GM13977 (cell line): ENCODE results near the gene OGDH.

Experiments used
- DNase-seq: peaks from one replicate; pipeline ENCODE4 v3.0.0; 2012; ENCODE audit warnings: low spot score
- CTCF ChIP-seq: IDR thresholded peaks from 2 replicates; pipeline ENCODE4 v1.5.1; 2012; ENCODE audit warnings: mild to moderate bottlenecking, control low read depth; ENCODE audit not compliant: insufficient read depth; ENCODE audit errors: extremely low read depth, missing control alignments
- in situ Hi-C: fragments of 300-500 bp; cut with MboI; formaldehyde crosslinking; loops from one replicate; pipeline ENCODE4 v1.12.0; 2022; ENCODE audit warnings: low sequenced_read_pairs, low pct_unique_long_range_greater_than_20kb, mixed read lengths, inconsistent platforms; ENCODE audit not compliant: unreplicated experiment

The OGDH gene

GRCh38 chr7:44705434-44705833 is 99.0 kb downstream of the OGDH start:
- no peak for DNase-seq
- in situ Hi-C loops = no loop called here
- no peak for TF ChIP-seq CTCF

GRCh38 chr7:44706788-44707557 is 100.5 kb downstream of the OGDH start:
- in situ Hi-C loops = no loop called here
- peak; percentile 17 for DNase-seq
- no peak for TF ChIP-seq CTCF

GRCh38 chr7:44707558-44708230 is 101.3 kb downstream of the OGDH start:
- in situ Hi-C loops = no loop called here
- DNase-seq = no peak

GRCh38 chr7:44709011-44709915 is 102.8 kb downstream of the OGDH start:
- DNase-seq = peak; percentile 17
- TF ChIP-seq CTCF = no peak
- in situ Hi-C loops = no loop called here

More at GRCh38 chr7:44707558-44708230, 101.3 kb downstream of the OGDH start:
- no peak for TF ChIP-seq CTCF

- in situ Hi-C loops = no loop called here
- TF ChIP-seq CTCF = no peak
- no peak for DNase-seq
Observed at GRCh38 chr7:44709945-44710596, 103.6 kb downstream of the OGDH start.

- in situ Hi-C loops = no loop called here
- peak; percentile 8 for DNase-seq
- TF ChIP-seq CTCF = no peak
Observed at GRCh38 chr7:44711528-44711927, 105.1 kb downstream of the OGDH start.
